ENCODE results near the gene SPATA13.
"Not testable (repeated sequence)": the region's sequence is repeated elsewhere in the genome, so short reads cannot be mapped to it uniquely, and the experiment has no call there.

Gene SPATA13

GRCh38 chr13:24286624-24287023, 126.1 kb downstream of the SPATA13 start:
- no peak for DNase-seq

- no peak for DNase-seq
Measured at GRCh38 chr13:24287748-24288287, 127.3 kb downstream of the SPATA13 start.

GRCh38 chr13:24288870-24289269, 128.3 kb downstream of the SPATA13 start:
- DNase-seq, result no peak

- no peak for DNase-seq
Measured at GRCh38 chr13:24290280-24290932, 129.9 kb downstream of the SPATA13 start.

- DNase-seq, result no peak
Measured at GRCh38 chr13:24292481-24292880, 132.0 kb downstream of the SPATA13 start.

GRCh38 chr13:24293746-24294145, 133.2 kb downstream of the SPATA13 start:
- no peak for DNase-seq

- no peak for DNase-seq
Measured at GRCh38 chr13:24299488-24300114, 139.1 kb downstream of the SPATA13 start.

GRCh38 chr13:24301434-24301833, 140.9 kb downstream of the SPATA13 start:
- DNase-seq, result no peak

GRCh38 chr13:24301911-24302310, 141.4 kb downstream of the SPATA13 start:
- no peak for DNase-seq

GRCh38 chr13:24304620-24305019, 144.1 kb downstream of the SPATA13 start:
- no peak for DNase-seq

- DNase-seq, result peak; percentile 41
Measured at GRCh38 chr13:24306632-24307031, 146.1 kb downstream of the SPATA13 start.

GRCh38 chr13:24307211-24308067, 146.9 kb downstream of the SPATA13 start:
- peak; percentile 94 for DNase-seq

- no peak for DNase-seq
Measured at GRCh38 chr13:24308068-24308445, 147.5 kb downstream of the SPATA13 start.

- DNase-seq, result no peak
Measured at GRCh38 chr13:24308488-24309020, 148.0 kb downstream of the SPATA13 start.

- not testable (repeated sequence) for DNase-seq
Measured at GRCh38 chr13:24309300-24309699, 148.8 kb downstream of the SPATA13 start, which contains the start of gene C1QTNF9. C1QTNF9 (plus strand) TSS chr13:24309580; CDS start chr13:24316004, 6,424 bp downstream.

- peak; percentile 30 for DNase-seq
Measured at GRCh38 chr13:24313439-24313838, 152.9 kb downstream of the SPATA13 start.

GRCh38 chr13:24317835-24318234, 157.3 kb downstream of the SPATA13 start:
- not testable (repeated sequence) for DNase-seq

- DNase-seq, result not testable (repeated sequence)
Measured at GRCh38 chr13:24318878-24319277, 158.4 kb downstream of the SPATA13 start.

- not testable (repeated sequence) for DNase-seq
Measured at GRCh38 chr13:24319641-24320040, 159.1 kb downstream of the SPATA13 start.

GRCh38 chr13:24321416-24321815, 160.9 kb downstream of the SPATA13 start:
- DNase-seq, result not testable (repeated sequence)

GRCh38 chr13:24322470-24322869, 161.9 kb downstream of the SPATA13 start:
- peak; percentile 37 for DNase-seq

- DNase-seq, result no peak
Measured at GRCh38 chr13:24323036-24323738, 162.7 kb downstream of the SPATA13 start.

GRCh38 chr13:24323739-24324075, 163.2 kb downstream of the SPATA13 start:
- DNase-seq, result no peak
